ENCODE data around the gene ACACB. TPM values are rescaled to one million over a fixed set of nuclear protein-coding genes. Genes with fewer than 3 reads are reported as not detected.

ACACB gene
- total RNA-seq, 1 experiment from 2014 or later, result 21.7 TPM

DNA sequence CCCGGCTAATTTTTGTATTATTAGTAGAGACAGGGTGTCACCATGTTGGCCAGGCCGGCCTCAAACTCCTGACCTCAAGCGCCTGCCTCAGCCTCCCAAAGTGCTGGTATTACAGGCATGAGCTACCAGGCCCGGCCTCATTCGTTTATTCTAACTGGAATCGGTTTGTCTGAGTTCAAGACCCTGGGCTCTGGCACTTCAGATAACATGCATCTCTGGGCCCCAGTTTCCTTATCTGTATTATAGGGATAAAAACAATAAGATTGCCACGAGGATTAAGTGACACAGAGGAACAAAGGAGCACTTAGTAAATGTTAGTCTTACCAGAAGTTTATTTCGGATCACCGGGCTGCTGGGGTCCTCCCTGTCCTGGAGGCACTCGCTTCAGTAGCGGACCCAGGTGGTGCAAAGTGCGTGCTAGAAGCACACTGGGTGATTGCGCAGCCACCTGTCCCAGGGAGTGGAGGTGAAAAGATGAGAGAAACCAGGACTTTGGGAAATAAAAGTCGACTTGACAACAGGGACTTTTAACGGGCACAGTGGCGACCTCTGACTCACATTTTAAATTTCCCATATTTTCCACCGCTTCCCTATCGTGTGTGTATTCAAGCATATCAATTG, 37.5 kb downstream of the ACACB start:
- Histone ChIP-seq H3K79me2 (ENCODE audit: low read length) (peaks cover 19% of the 10 kb centered on the region), H3K4me3 (ENCODE audit: low read length) (peak overlapping the region; percentile 89), H3K36me3 (ENCODE audit: low read depth, low read length) (no peaks in the 10 kb centered on the region), H3K9ac (ENCODE audit: low read length) (peak overlapping the region; percentile 27; the same call in 1 of the 2 replicates), H3F3A (ENCODE audit: low read length, unreplicated experiment) (no peaks in the 10 kb centered on the region), H3K4me1 (ENCODE audit: insufficient read depth, low read length) (peaks cover 12% of the 10 kb centered on the region), H3K4me2 (ENCODE audit: low read length) (peak overlapping the region; percentile 90), H3K9me3 (ENCODE audit: low read length) (no peaks in the 10 kb centered on the region), H3K27ac (ENCODE audit: low read length) (no peak overlapping the region), H2AFZ (ENCODE audit: low read length) (peak overlapping the region; percentile 97), H3K9me2 (replicated peaks; ENCODE audit: low read length) (no peaks in the 10 kb centered on the region), H4K20me1 (ENCODE audit: low read length) (no peaks in the 10 kb centered on the region), H3K27me3 (ENCODE audit: low read length) (no peaks in the 10 kb centered on the region)
- TF ChIP-seq, protein P1, sequence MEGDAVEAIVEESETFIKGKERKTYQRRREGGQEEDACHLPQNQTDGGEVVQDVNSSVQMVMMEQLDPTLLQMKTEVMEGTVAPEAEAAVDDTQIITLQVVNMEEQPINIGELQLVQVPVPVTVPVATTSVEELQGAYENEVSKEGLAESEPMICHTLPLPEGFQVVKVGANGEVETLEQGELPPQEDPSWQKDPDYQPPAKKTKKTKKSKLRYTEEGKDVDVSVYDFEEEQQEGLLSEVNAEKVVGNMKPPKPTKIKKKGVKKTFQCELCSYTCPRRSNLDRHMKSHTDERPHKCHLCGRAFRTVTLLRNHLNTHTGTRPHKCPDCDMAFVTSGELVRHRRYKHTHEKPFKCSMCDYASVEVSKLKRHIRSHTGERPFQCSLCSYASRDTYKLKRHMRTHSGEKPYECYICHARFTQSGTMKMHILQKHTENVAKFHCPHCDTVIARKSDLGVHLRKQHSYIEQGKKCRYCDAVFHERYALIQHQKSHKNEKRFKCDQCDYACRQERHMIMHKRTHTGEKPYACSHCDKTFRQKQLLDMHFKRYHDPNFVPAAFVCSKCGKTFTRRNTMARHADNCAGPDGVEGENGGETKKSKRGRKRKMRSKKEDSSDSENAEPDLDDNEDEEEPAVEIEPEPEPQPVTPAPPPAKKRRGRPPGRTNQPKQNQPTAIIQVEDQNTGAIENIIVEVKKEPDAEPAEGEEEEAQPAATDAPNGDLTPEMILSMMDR (conservative IDR thresholded peaks at IDR 0.05; ENCODE audit: low read depth, low read length), result no peak
- no peak for TF ChIP-seq EZH2 (IDR thresholded peaks at IDR 0.05; ENCODE audit: low read length, unreplicated experiment)
- no peak for TF ChIP-seq EZH2phosphoT487 (IDR thresholded peaks at IDR 0.05; ENCODE audit: borderline replicate concordance, low read length)
- ATAC-seq, result peak; percentile 2; the same call in 1 of the 2 replicates
- DNase-seq, result no peak
- ChIA-PET CTCF (interaction anchor here (0.5 to 1.2 kb wide), 2 partner anchors 41 to 240 kb away, joined by 3 read pairs; no protein-coding TSS in a partner anchor), POLR2A (ENCODE audit: unreplicated experiment) (interaction anchor here (0.6 to 0.7 kb wide), 5 partner anchors 16 to 538 kb away, joined by 3 to 10 read pairs (median 3); no protein-coding TSS in a partner anchor)
- BruUV-seq (replicated peaks), result TSS peak; percentile 89
- intact Hi-C loops (cut with micrococcal nuclease), result loop anchor here (5.0 kb wide), 1 partner anchor 42 kb away; no protein-coding TSS in a partner anchor

DNA sequence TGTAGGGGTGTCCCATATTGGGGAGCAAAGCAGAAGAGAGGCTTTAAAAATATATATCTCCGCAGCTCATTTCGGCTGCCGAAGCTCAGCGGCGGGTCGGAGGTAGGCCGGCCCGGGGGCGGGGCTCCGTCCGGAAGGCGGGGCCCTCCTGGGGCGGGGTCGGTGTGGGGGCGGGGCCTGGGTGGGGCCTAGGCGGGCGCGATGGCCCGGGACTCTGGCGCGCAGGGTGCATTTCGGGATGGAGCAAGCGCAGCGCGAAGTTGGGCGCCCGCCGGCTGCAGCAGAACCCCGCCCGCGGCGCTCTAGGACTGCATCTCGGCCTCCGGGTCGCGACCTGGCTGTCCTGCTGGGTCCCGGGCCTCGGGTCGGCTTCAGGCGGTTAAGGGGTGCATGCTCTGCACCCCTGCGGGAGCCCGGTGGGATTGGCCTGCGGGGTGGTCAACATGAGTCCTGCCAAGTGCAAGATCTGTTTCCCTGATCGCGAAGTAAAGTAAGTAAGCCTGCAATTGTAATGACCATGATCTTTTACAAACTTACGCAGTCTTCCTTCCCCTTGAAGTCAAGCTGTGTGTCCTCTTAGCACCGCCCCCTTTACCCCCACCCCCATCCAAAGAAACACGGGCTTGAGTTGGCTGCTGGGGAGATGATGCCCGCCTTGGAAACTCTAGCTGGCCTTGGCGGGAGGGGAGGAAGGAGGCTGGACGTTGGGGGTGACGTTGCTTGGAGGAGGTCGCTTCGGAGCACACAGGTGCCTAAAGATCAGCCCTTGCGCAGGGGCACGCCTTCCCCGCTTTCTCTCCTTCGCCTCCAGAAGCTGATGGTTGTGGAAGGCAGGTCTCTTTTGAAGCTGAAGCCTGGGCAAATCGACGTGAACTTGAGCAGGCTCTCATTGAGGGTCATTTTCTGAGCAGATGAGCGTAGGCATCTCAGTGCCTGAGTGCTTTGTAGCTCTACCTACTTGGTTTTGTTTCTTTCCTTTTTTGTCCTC, 38.4 kb downstream of the ACACB start:
- Histone ChIP-seq H3K9ac (ENCODE audit: low read length) (peak overlapping the region; percentile 70), H3K9me2 (replicated peaks; ENCODE audit: low read length) (no peaks in the 10 kb centered on the region), H3K27ac (ENCODE audit: low read length) (peak overlapping the region; percentile 47), H3K9me3 (ENCODE audit: low read length) (no peaks in the 10 kb centered on the region), H3F3A (ENCODE audit: low read length, unreplicated experiment) (no peaks in the 10 kb centered on the region), H3K36me3 (ENCODE audit: low read depth, low read length) (no peaks in the 10 kb centered on the region), H3K4me3 (ENCODE audit: low read length) (peak overlapping the region; percentile 89), H3K27me3 (ENCODE audit: low read length) (no peaks in the 10 kb centered on the region), H2AFZ (ENCODE audit: low read length) (peak overlapping the region; percentile 99), H4K20me1 (ENCODE audit: low read length) (no peaks in the 10 kb centered on the region), H3K79me2 (ENCODE audit: low read length) (peaks cover 25% of the 10 kb centered on the region), H3K4me2 (ENCODE audit: low read length) (peak overlapping the region; percentile 90), H3K4me1 (ENCODE audit: insufficient read depth, low read length) (peaks cover 12% of the 10 kb centered on the region)
- intact Hi-C loops (cut with micrococcal nuclease), result loop anchor here (1.0 to 5.0 kb wide), 3 partner anchors 14 to 42 kb away; no protein-coding TSS in a partner anchor
- ATAC-seq, result peak; percentile 89
- TF ChIP-seq EZH2 (IDR thresholded peaks at IDR 0.05; ENCODE audit: low read length, unreplicated experiment), result no peak
- TSS peak; percentile 63 for BruUV-seq (replicated peaks)
- POLR2A ChIA-PET (ENCODE audit: unreplicated experiment), result interaction anchor here (0.6 to 0.7 kb wide), 6 partner anchors 17 to 539 kb away, joined by 3 to 10 read pairs (median 3); no protein-coding TSS in a partner anchor
- peak; percentile 94 for DNase-seq
- CTCF ChIA-PET, result interaction anchor here (0.5 to 1.2 kb wide), 3 partner anchors 9 to 239 kb away, joined by 3 read pairs; no protein-coding TSS in a partner anchor

DNA sequence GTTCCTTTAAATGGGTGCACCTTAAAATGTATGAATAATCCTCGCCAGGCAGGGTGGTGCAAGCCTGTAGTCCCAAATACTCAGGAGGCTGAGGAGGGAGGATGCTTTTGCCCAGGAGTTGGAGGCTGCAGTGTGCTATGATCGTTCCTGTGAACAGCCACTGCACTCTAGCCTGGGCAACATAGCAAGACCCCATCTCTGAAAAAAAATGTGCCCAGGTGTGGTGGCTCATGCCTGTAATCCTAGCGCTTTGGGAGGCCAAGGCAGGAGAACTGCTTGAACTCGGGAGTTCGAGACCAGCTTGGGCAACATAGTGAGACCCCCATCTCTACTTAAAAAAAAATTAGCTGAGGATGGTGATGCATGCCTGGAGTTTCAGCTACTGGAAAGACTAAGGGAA, 39.6 kb downstream of the ACACB start:
- POLR2A ChIA-PET (ENCODE audit: unreplicated experiment), result no interaction called here

More for the DNA sequence above, 39.6 kb downstream of the ACACB start:
- H4K20me1 ChIP-seq (ENCODE audit: low read length), result no peaks in the 10 kb centered on the region
- no peaks in the 10 kb centered on the region for H3K9me2 ChIP-seq (replicated peaks; ENCODE audit: low read length)
- H3K9me3 ChIP-seq (ENCODE audit: low read length), result no peaks in the 10 kb centered on the region
- H3K27me3 ChIP-seq (ENCODE audit: low read length), result no peaks in the 10 kb centered on the region
- peak overlapping the region; percentile 90 for H3K4me2 ChIP-seq (ENCODE audit: low read length)
- intact Hi-C loops (cut with micrococcal nuclease), result no loop called here
- H3K27ac ChIP-seq (ENCODE audit: low read length), result no peak overlapping the region
- no peaks in the 10 kb centered on the region for H3K36me3 ChIP-seq (ENCODE audit: low read depth, low read length)
- CTCF ChIA-PET, result no interaction called here
- no peak overlapping the region for H2AFZ ChIP-seq (ENCODE audit: low read length)
- H3K4me1 ChIP-seq (ENCODE audit: insufficient read depth, low read length), result peaks cover 12% of the 10 kb centered on the region
- no peak for DNase-seq
- H3K79me2 ChIP-seq (ENCODE audit: low read length), result peaks cover 35% of the 10 kb centered on the region
- ATAC-seq, result no peak
- TF ChIP-seq, protein P1 (conservative IDR thresholded peaks at IDR 0.05; ENCODE audit: low read depth, low read length), result no peak
- TF ChIP-seq EZH2phosphoT487 (IDR thresholded peaks at IDR 0.05; ENCODE audit: borderline replicate concordance, low read length) (no peak), EZH2 (IDR thresholded peaks at IDR 0.05; ENCODE audit: low read length, unreplicated experiment) (no peak)
- H3F3A ChIP-seq (ENCODE audit: low read length, unreplicated experiment), result no peaks in the 10 kb centered on the region
- no TSS peak for BruUV-seq (replicated peaks)
- H3K9ac ChIP-seq (ENCODE audit: low read length), result no peak overlapping the region
- H3K4me3 ChIP-seq (ENCODE audit: low read length), result peak overlapping the region; percentile 89
